Adipose tissue (tissue), 3 donors: ENCODE data around the gene MDH1B. TPM values are rescaled to one million over a fixed set of nuclear protein-coding genes. Genes with fewer than 3 reads are reported as not detected.
"Not testable (repeated sequence)": the region's sequence is repeated elsewhere in the genome, so short reads cannot be mapped to it uniquely, and the experiment has no call there.

Source experiments
- H3K27ac ChIP-seq: one replicate; pipeline ENCODE4 v1.5.1; 2013; ENCODE audit warnings: low read depth, low read length
- WGBS, 3 donors: extraction: QIAGEN DNeasy Blood & Tissue Kit; methylation state at CpG; one replicate each; pipeline ENCODE4 v1.1.7; 2013; 5-methylcytosine and 5-hydroxymethylcytosine counted together
- polyA plus RNA-seq, 3 donors: library from polyadenylated mRNA; stranded (reverse); fragments of 200-250 nt; gene quantifications; one replicate each; pipeline ENCODE4 v1.2.3, GENCODE V29; 2013
- donor health status: healthy with polysubstance abuse.
- donor health status: Bipolar disorder and iron deficiency.
- donor health status: healthy.

The MDH1B gene
- under 1 TPM; 0.30 to 0.67 (median 0.55) TPM for polyA plus RNA-seq

GRCh38 chr2:206765242-206766056, at the start of gene MDH1B, which contains the start of gene FASTKD2:
MDH1B (minus strand) TSS chr2:206765328; CDS start chr2:206765271, 57 bp downstream.
FASTKD2 (plus strand) TSS chr2:206765606; CDS start chr2:206766694, 1,088 bp downstream.
- WGBS, 3 donors, result 0 to 1% (median 0%) methylated on average over 46 of the region's 46 CpGs
- peak within 1 kb of the TSS; percentile 38 for H3K27ac ChIP-seq

GRCh38 chr2:206814498-206814897, 49.4 kb upstream of the MDH1B start:
- no peak overlapping the region for H3K27ac ChIP-seq

GRCh38 chr2:206812471-206812870, 47.3 kb upstream of the MDH1B start:
- not testable (repeated sequence) for H3K27ac ChIP-seq
- WGBS, 3 donors, result 95 to 96% (median 95%) methylated on average over 5 of the region's 5 CpGs

- 74 to 94% (median 90%) methylated on average over 2 of the region's 3 CpGs for WGBS, 3 donors
- H3K27ac ChIP-seq, result not testable (repeated sequence)
These were observed 42.5 kb upstream of the MDH1B start for GRCh38 chr2:206807624-206808023.

DNA sequence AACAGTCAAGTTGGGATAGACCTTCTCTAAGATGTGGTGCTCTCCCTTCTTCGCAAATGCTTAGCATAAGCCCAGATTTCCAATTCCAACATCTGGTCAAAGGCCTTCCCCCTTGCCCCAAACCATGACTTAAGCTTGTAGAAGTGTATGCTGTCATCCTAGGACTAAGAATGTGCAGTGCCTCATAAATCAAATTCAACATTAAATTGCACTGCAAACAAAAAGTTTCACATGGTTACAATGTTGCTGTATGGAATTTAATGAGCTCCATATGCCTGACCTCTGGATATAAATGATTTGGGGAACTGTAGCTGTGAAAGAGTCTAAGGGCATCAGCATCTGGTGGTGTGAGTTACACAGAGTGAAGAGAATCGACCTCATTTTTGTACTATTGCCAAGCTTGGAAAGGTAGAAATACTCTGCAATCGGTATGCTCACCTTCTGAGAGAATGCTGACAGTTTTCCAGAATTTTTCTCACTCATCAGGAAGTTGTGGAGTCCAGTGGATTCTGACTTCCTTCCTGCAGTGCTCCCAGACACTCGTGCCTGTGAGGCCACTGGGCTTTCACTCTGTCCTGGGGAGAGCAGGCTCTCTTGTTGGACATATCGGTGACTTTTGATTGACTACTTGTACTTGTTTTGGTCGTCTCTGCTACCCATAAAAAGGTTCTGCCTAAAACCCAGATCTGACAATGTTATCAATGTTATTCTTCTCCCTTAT, 40.9 kb upstream of the MDH1B start:
- 53 to 60% (median 55%) methylated on average over 6 of the region's 6 CpGs for WGBS, 3 donors
- H3K27ac ChIP-seq, result no peak overlapping the region

DNA sequence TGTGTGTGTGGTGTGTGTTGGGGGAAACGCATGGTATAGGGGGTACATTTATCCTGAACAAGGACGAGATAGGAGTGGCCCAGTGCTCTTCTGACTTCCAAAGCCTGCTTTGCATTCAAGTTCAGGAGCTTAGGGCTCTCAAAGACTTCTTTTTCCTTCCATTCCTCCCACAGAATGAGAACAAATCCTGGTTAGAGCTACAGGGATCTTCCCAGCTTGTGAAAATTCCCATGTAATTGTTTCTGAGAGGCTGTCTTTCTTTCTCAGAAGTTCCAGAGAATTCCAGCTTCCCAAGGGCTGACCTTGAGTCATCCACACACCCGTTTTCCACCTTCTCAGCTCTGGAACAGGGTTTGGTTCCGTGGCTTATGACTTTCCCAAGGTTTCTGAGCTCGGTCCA, 39.2 kb upstream of the MDH1B start:
- WGBS, 3 donors, result 56 to 72% (median 67%) methylated on average over 5 of the region's 5 CpGs
- no peak overlapping the region for H3K27ac ChIP-seq

DNA sequence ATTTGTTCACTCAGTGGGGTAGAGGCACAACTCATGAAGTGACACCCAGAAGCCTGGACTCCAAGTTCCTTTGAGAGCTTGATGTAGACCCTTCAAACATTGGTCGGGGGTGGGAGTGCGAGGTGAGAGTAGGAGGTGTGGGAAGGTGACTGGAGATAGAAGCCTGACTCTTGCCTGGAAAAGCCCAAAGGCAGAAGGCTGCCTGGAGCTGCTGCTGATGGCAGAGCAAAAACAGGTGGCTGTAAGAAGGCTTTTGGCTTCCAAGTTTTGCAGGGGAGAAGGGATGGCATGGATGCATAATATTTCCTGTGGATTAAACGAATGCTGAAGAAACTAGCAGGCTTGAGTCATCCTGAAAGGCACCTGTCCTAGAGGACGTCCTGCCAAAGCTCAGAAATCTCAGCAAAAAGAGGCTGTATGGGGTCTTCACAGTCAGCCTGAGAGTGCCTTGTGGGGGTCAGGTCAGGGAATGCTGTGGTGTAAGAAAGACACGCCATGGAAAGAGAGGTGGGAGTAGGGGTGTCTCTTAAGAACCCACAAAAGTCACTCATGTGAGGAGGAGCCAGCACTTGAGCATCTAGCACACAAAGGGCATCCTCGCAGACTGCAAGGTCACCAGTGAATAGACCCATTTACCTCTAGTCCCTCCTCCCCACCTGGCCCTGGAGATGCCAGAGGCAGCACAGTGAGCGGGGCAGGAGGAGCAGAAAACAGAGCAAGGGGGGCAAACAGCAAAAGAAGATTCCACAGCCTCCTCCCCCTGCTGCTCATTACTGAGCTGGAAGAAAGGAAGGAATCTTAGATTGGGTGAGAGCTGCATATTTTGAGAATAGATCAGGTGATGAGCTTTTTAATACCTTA, 37.8 kb upstream of the MDH1B start:
- H3K27ac ChIP-seq, result no peak overlapping the region
- 85 to 90% (median 87%) methylated on average over 7 of the region's 7 CpGs for WGBS, 3 donors

DNA sequence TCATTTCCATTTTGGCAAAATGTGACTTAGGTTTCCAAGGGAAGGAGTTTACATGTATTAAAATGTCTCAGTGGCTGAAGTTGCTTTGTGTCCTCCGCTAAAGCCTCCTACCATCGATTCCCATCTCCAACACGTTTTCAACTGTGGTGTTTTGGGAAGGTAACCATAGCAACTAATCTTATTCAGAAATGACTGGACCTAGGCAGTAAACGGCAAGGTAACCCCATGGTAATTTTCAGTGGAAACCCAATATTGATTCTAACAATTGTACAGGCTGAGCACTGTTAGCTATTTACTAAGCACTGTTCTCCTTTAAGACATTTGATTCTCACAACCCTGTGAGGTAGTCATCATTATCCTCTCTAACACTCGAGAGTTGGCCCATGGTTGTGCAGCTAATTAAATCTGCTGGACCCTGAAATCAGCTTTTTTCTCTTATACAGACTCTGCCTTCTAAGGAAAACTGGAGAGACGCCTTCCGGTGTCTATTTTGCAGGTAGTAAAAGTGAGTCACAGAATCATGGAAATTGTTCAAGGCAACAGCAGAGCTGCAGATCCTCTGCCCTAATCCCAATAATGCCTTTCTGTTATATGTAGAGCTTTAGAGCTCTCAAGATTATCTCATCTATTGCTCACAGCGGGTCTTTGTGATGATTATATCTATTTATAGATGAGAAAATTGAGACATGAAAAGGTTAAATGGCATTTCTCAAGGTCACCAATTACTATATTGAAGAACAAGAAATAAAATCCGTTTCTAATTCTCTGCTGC, 36.5 kb upstream of the MDH1B start:
- H3K27ac ChIP-seq, result no peak overlapping the region
- 78 to 82% (median 80%) methylated on average over 9 of the region's 9 CpGs for WGBS, 3 donors

DNA sequence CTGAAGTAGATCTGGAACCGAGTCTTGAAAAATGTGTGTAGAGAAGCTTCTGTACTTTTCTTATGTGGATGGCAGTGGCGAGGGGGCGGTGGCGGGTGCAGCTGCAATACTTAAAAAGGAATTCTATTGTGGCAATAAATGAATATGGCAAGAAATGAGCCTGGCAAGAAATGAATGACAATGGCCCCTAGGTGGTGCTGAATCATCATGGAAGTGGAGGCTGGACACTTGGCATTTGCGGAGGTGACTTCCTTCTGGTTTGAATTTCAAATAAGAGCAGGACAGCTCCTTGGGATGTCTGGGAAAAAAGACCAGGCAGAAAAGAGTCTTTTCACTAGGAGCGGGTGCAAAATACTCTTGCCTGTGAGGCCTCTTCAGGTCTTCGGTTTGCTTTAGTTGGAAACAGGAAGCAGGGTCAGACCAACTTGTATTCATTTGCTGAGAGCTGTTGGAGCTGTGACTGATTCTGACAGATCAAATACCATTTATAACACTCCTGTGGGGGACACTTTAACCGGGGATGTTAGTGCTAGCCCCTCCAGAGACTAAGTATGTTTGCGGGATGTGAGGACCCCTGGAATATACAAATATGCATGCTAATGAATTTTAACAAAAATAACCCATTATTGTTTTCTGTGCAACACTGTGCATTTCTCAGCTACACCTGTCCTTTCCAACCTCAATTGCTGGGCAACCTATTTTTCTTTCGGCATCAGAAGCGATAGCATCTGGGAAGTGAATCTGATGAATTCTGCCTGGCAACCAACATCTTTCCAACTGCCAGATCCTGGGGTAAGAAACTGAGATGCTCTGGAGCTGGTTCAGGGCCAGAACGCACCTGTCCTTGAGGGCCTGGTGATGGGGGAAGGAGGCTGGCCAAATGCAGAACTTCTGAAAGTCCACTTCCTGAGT, 35.6 kb upstream of the MDH1B start:
- no peak overlapping the region for H3K27ac ChIP-seq
- 24 to 37% (median 28%) methylated on average over 12 of the region's 12 CpGs for WGBS, 3 donors

DNA sequence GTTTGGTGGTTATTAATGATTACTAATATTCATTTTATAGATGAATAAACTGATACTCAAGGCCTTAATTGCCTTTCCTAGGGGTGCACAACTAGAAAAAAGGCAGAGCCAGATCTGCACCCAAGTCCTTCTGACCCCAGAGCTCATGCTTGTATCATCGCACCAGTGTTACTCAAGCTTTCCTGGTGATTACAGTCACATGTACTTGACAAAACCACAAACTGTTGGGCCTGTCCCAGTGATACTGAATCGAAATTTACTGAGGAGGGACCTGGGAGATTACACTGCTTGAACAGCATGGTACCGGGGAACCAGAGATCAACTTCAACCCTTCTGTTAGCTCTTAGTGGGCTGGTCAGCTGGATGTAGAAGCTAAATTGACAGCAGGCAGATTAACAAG, 34.0 kb upstream of the MDH1B start:
- WGBS, 3 donors, result 40 to 84% (median 52%) methylated on average over 3 of the region's 3 CpGs

GRCh38 chr2:206798000-206798399, 32.9 kb upstream of the MDH1B start:
- 72 to 86% (median 75%) methylated on average over 5 of the region's 5 CpGs for WGBS, 3 donors
- no peak overlapping the region for H3K27ac ChIP-seq

More for the DNA sequence above, 34.0 kb upstream of the MDH1B start:
- no peak overlapping the region for H3K27ac ChIP-seq

GRCh38 chr2:206797376-206797775, 32.2 kb upstream of the MDH1B start:
- H3K27ac ChIP-seq, result no peak overlapping the region
- WGBS, 3 donors, result 70 to 74% (median 73%) methylated on average over 4 of the region's 4 CpGs

DNA sequence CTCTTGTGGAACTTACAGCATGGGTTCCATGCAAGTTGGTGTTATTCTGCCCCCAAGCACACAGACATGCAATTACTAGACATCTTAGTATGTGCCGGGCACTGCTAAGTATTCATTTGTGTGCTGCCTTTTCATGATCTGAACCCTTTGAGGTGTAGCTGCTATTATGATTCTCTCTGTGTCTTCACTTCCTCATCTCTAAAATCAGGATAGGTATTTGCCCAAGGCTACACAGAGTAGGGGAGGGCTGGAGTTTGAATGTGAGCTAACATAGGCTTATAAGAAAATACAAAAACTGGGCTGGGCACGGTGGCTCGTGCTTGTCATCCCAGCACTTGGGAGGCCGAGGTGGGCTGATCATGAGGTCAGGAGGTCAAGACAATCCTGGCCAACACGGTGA, 27.5 kb upstream of the MDH1B start:
- no peak overlapping the region for H3K27ac ChIP-seq
- 90 to 94% (median 93%) methylated on average over 5 of the region's 5 CpGs for WGBS, 3 donors

DNA sequence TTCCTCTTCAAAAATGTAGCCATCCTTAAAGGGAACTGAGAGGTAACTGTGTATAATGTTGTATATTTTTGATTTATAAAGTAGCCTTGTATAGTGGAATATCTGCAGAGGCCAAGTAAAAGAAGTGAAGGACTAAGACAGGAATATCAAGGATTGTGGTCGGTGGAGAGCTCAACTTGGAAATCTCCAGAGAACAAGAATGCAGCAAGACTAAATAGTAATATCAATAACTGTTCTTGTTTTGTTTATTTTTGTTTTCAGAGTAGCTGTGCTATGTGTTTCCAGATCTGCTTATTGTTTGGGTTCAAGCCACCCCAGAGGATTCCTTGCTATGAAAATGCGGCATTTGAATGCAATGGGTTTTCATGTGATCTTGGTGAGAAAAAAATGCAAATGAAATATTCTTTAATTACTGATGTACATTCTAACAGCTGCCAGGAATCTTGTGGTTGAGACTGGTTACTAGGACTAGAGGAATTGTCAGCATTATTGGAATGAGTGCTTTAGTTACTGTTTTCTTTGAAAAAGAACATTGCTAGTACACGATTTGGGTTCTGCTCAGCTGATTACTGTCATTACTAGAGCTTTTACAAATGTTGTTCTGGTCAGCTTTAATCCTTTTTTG, 25.3 kb upstream of the MDH1B start:
- no peak overlapping the region for H3K27ac ChIP-seq
- 85 to 93% (median 86%) methylated on average over 3 of the region's 3 CpGs for WGBS, 3 donors

GRCh38 chr2:206784559-206785353, 19.6 kb upstream of the MDH1B start:
- 90 to 92% (median 91%) methylated on average over 7 of the region's 7 CpGs for WGBS, 3 donors
- H3K27ac ChIP-seq, result no peak overlapping the region

DNA sequence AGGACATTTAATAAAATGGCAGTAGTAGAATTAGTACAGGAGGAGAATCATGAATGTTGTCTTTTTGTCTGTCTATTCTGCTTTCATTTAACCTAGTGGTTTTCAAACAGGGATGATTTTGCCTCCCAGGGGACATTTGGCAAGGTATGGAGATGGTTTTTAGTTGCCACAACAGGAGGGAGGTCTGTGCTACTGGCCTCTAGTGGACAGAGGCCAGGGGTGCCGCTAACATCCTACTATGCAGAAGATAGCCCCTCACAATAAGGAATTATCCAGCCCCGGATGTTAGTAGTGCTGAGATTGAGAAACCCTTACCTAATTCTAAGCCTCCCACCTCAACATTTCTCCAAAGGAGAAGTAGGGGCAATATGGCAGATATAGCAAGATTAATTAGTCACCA, 18.6 kb upstream of the MDH1B start:
- H3K27ac ChIP-seq, result no peak overlapping the region
- 75 to 90% (median 81%) methylated on average over 2 of the region's 2 CpGs for WGBS, 3 donors
